ENCODE data around the gene TFCP2.

Gene TFCP2

GRCh38 chr12:51190820-51191219 is 17.9 kb upstream of the TFCP2 start:
- H3K27me3 ChIP-seq (ENCODE audit: insufficient read depth, low read length): no peaks in the 10 kb centered on the region
- H3K4me1 ChIP-seq (ENCODE audit: insufficient read depth, low read length): peaks cover 8% of the 10 kb centered on the region
- H3K9me3 ChIP-seq (ENCODE audit: low read length): no peaks in the 10 kb centered on the region
- H2AFZ ChIP-seq (ENCODE audit: low read depth, low read length): no peak overlapping the region
- H3K4me3 ChIP-seq (ENCODE audit: low read length): no peak overlapping the region
- peaks cover 9% of the 10 kb centered on the region for H3K36me3 ChIP-seq (ENCODE audit: insufficient read depth, low read length)

DNA sequence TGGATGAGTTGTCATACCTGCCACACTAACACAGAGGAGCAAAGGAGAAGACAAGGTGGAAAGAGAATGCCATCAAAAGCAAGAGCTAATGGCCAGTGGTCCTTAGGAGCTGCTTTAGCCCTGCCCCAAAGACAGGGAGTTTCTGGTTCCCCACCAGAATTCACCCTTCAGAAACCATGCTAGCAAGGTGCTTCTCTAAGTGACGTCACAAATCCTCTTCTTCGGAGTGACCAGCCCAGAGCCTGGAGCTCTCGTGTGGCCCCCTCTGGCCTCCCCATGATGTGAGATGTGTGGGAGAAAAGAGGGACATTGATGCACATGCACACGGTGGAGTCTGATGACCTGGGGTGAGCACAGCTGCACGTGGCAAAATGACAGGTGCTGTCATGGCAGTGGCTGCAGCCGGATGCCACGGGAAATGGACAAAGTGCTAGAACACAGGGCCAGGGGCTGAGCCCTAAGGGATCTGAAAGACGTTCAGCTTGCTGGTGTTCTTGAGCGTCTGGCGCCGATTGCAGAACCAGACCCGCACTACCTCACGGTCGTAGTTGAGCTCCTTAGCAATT is 16.9 kb upstream of the TFCP2 start:
- no peaks in the 10 kb centered on the region for H3K9me3 ChIP-seq (ENCODE audit: low read length)
- H2AFZ ChIP-seq (ENCODE audit: low read depth, low read length): no peak overlapping the region
- H3K4me1 ChIP-seq (ENCODE audit: insufficient read depth, low read length): peaks cover 8% of the 10 kb centered on the region
- H3K27me3 ChIP-seq (ENCODE audit: insufficient read depth, low read length): no peaks in the 10 kb centered on the region
- no peak overlapping the region for H3K4me3 ChIP-seq (ENCODE audit: low read length)
- H3K36me3 ChIP-seq (ENCODE audit: insufficient read depth, low read length): peaks cover 9% of the 10 kb centered on the region

DNA sequence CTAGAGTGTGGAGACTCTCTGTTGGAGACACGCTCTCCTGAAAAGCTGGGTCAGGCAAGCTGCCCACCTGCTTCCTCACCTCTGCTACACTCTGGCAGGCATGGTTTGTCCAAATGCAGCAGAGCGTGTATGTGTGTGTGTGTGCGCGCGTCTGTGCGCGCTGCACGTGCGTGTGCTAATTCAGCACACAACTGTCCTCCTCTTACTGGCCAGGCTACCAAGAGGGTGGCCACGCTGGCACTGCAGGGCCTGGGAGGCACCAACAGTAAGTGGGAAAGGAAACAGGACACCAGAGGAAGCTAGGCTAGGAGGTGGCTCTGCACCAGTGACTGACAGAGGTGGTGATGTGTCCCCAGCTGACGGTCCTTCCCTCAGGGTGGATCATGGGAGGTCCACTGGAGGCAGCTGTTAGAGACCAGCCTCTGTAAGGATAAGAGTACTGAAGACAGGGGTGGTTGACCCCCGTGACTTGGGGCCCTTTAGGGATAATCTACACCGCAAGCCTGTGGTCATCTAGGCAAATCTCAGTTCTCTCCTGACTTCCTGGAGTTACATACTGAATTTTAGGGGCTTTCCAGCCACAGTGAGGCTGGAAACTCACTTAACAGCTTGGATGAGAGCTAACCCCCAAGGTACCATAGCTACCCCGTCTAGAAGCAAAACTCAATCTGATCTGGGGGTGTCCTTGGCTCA is 15.6 kb upstream of the TFCP2 start:
- Histone ChIP-seq H3K36me3 (ENCODE audit: insufficient read depth, low read length) (peaks cover 9% of the 10 kb centered on the region), H3K4me3 (ENCODE audit: low read length) (no peak overlapping the region), H2AFZ (ENCODE audit: low read depth, low read length) (no peak overlapping the region), H3K9me3 (ENCODE audit: low read length) (no peaks in the 10 kb centered on the region), H3K4me1 (ENCODE audit: insufficient read depth, low read length) (peaks cover 15% of the 10 kb centered on the region), H3K27me3 (ENCODE audit: insufficient read depth, low read length) (no peaks in the 10 kb centered on the region)

DNA sequence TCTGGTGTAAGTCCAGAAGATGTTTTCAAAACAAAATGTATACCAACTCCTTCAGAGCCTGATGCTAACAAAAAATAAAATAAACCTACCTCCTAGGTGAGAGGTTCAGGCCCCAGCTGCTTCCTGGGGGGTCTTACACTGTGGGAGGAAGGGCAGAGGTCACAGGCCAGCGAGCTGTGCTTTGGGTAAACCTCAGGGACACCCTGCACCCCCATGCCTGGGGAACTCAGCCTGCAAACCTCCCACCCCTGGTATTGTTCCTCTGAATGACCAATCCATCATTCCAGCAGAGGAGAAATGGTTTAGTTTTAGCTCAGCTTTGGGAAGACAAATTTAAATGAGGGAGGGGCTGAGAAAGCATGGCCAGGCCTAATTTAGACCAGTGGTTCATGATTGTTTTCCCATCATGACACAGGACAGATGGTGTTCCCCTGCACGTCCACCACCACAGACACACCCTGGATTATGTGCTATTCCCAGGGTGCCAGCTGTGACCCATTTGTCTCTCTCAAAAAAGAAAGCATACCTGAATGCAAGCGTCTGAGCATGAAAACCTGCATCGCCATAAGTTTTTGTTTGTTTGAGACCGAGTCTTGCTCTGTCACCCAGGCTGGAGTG is 14.5 kb upstream of the TFCP2 start:
- peaks cover 9% of the 10 kb centered on the region for H3K36me3 ChIP-seq (ENCODE audit: insufficient read depth, low read length)
- H3K9me3 ChIP-seq (ENCODE audit: low read length): no peaks in the 10 kb centered on the region
- no peak overlapping the region for H3K4me3 ChIP-seq (ENCODE audit: low read length)
- H2AFZ ChIP-seq (ENCODE audit: low read depth, low read length): no peak overlapping the region
- peaks cover 16% of the 10 kb centered on the region for H3K4me1 ChIP-seq (ENCODE audit: insufficient read depth, low read length)
- H3K27me3 ChIP-seq (ENCODE audit: insufficient read depth, low read length): no peaks in the 10 kb centered on the region

GRCh38 chr12:51186465-51187085 is 13.6 kb upstream of the TFCP2 start:
- Histone ChIP-seq H3K36me3 (ENCODE audit: insufficient read depth, low read length) (peaks cover 9% of the 10 kb centered on the region), H3K4me3 (ENCODE audit: low read length) (no peak overlapping the region), H3K4me1 (ENCODE audit: insufficient read depth, low read length) (peaks cover 16% of the 10 kb centered on the region), H2AFZ (ENCODE audit: low read depth, low read length) (no peak overlapping the region), H3K9me3 (ENCODE audit: low read length) (no peaks in the 10 kb centered on the region), H3K27me3 (ENCODE audit: insufficient read depth, low read length) (no peaks in the 10 kb centered on the region)

DNA sequence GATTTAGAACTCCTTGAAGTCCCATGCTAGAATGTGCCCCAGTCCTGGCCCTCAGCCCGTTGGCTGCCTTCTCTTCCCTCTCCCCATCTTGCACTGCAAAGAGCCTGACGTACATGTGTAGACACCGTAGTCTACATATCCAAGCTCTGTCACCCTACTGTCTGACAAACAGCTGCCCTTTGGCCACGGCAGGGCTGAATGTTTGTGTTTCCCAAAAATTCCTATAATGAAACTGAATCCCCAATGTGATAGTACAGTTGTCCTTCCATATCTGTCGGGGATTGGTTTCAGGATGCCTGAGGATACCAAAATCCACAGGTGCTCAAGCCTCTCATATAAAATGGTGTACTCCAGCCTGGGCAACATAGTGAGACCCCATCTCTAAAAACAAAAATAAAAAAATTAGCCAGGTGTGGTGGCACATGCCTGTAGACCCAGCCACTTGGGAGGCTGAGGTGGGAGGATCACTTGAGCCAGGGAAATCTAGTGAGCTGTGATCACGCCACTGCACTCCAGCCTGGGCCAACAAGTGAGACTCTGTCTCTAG is 12.3 kb upstream of the TFCP2 start:
- Histone ChIP-seq H3K4me1 (ENCODE audit: insufficient read depth, low read length) (peaks cover 16% of the 10 kb centered on the region), H3K9me3 (ENCODE audit: low read length) (no peaks in the 10 kb centered on the region), H3K27me3 (ENCODE audit: insufficient read depth, low read length) (no peaks in the 10 kb centered on the region), H3K4me3 (ENCODE audit: low read length) (no peak overlapping the region), H2AFZ (ENCODE audit: low read depth, low read length) (no peak overlapping the region), H3K36me3 (ENCODE audit: insufficient read depth, low read length) (peaks cover 4% of the 10 kb centered on the region)

- Histone ChIP-seq H3K36me3 (ENCODE audit: insufficient read depth, low read length) (no peaks in the 10 kb centered on the region), H3K4me1 (ENCODE audit: insufficient read depth, low read length) (peaks cover 16% of the 10 kb centered on the region), H2AFZ (ENCODE audit: low read depth, low read length) (peak overlapping the region; percentile 59), H3K9me3 (ENCODE audit: low read length) (no peaks in the 10 kb centered on the region), H3K4me3 (ENCODE audit: low read length) (no peak overlapping the region), H3K27me3 (ENCODE audit: insufficient read depth, low read length) (no peaks in the 10 kb centered on the region)
Observed at GRCh38 chr12:51183816-51184215, 10.9 kb upstream of the TFCP2 start.

DNA sequence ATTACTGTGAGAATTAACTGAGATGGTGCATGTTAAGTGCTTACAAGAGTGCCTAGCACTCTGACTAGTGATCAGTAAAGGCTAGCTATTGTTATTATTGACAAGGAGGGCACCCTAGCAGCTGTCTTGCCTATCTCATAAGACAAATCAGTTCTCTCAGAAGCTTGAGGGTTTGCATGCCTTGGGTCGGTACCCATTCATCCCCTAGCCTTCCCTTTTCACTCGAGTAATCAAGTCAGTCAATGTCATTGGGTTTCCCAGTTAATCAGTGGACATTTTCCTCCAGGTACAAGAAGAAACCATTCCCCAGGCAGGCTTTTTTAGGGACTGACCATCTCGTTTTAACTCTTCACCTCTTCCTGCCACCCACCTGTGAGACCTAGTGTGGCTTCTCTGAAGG is 10.4 kb upstream of the TFCP2 start:
- no peaks in the 10 kb centered on the region for H3K36me3 ChIP-seq (ENCODE audit: insufficient read depth, low read length)
- peaks cover 16% of the 10 kb centered on the region for H3K4me1 ChIP-seq (ENCODE audit: insufficient read depth, low read length)
- no peaks in the 10 kb centered on the region for H3K9me3 ChIP-seq (ENCODE audit: low read length)
- H3K4me3 ChIP-seq (ENCODE audit: low read length): no peak overlapping the region
- H3K27me3 ChIP-seq (ENCODE audit: insufficient read depth, low read length): no peaks in the 10 kb centered on the region
- peak overlapping the region; percentile 59 for H2AFZ ChIP-seq (ENCODE audit: low read depth, low read length)

GRCh38 chr12:51181558-51181957 is 8.6 kb upstream of the TFCP2 start:
- Histone ChIP-seq H3K36me3 (ENCODE audit: insufficient read depth, low read length) (no peaks in the 10 kb centered on the region), H2AFZ (ENCODE audit: low read depth, low read length) (no peak overlapping the region), H3K4me3 (ENCODE audit: low read length) (no peak overlapping the region), H3K4me1 (ENCODE audit: insufficient read depth, low read length) (peaks cover 8% of the 10 kb centered on the region), H3K27me3 (ENCODE audit: insufficient read depth, low read length) (no peaks in the 10 kb centered on the region), H3K9me3 (ENCODE audit: low read length) (no peaks in the 10 kb centered on the region)

DNA sequence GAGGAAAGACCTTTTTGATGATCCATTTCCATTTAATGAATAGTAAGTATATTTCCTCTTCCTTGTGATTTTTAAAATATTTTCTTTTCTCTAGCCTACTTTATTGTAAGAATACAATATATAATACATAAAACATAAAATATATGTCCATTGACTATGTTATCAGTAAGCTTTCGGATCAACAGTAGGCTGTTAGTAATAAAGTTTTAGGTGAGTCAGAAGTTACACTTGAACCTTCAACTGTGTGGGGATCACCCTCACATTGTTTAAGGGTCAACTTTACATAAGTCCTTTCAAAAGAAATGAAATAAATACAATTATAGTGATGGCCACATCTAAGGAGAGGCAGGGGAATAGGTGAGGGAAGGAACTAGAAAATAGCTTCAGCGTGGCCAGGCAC is 5.0 kb upstream of the TFCP2 start:
- no peaks in the 10 kb centered on the region for H3K9me3 ChIP-seq (ENCODE audit: low read length)
- H3K4me1 ChIP-seq (ENCODE audit: insufficient read depth, low read length): no peaks in the 10 kb centered on the region
- H3K27me3 ChIP-seq (ENCODE audit: insufficient read depth, low read length): no peaks in the 10 kb centered on the region
- H3K36me3 ChIP-seq (ENCODE audit: insufficient read depth, low read length): no peaks in the 10 kb centered on the region
- H2AFZ ChIP-seq (ENCODE audit: low read depth, low read length): no peak overlapping the region
- no peak overlapping the region for H3K4me3 ChIP-seq (ENCODE audit: low read length)

DNA sequence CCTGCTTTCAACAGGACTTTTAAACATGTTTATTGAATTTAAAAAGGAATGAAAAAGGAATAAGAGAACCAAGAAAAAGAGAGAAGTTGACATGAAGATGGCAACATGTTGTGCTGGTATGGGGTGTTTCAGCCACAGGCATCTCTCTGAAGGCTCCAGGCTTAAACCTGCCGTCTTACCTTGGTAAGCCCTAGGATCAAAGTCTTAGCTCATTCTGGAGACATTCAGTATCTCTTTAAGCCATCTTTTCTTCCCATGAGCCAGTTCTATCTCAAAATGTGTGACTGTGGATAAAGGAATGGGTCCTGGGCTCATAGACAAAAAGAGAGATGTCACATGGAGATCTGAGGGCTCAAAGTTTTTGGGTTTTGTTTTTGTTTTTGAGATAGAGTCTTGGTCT is 1.6 kb upstream of the TFCP2 start:
- Histone ChIP-seq H3K27me3 (ENCODE audit: insufficient read depth, low read length) (no peaks in the 10 kb centered on the region), H3K4me3 (ENCODE audit: low read length) (no peak overlapping the region), H3K4me1 (ENCODE audit: insufficient read depth, low read length) (no peaks in the 10 kb centered on the region), H2AFZ (ENCODE audit: low read depth, low read length) (no peak overlapping the region), H3K9me3 (ENCODE audit: low read length) (no peaks in the 10 kb centered on the region), H3K36me3 (ENCODE audit: insufficient read depth, low read length) (no peaks in the 10 kb centered on the region)

DNA sequence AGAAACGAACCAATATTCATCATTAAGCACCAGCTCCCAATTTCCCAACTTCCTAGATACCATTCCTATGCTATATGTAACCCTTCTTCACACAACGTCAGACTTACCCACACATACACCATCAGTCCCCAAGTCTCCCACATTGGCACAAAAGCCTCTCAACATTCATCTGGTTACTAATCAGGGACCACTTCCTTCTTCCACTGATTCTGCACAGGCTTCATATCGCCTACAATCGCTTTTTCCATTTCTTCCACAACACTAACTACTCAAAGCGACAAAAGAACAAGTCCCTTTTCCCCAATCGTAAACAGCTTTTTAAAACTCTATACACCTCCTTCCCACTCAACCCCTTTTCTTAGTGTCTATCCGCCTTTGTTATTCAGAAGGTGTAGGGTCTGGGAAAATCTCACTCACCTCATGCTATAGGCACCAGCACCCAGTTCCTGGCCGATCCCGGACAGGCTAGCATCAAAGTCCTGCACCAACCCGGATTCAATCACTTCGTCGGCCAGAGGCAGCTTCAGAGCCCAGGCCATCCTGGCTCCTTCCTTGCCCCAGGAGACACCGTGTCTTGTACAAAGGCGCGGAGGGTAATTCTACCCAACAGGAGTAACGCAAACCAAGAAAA is 936 bp downstream of the TFCP2 start:
- Histone ChIP-seq H3K4me1 (ENCODE audit: insufficient read depth, low read length) (no peaks in the 10 kb centered on the region), H3K4me3 (ENCODE audit: low read length) (peak overlapping the region; percentile 88), H3K9me3 (ENCODE audit: low read length) (no peaks in the 10 kb centered on the region), H2AFZ (ENCODE audit: low read depth, low read length) (peak overlapping the region; percentile 72), H3K36me3 (ENCODE audit: insufficient read depth, low read length) (no peaks in the 10 kb centered on the region), H3K27me3 (ENCODE audit: insufficient read depth, low read length) (no peaks in the 10 kb centered on the region)

DNA sequence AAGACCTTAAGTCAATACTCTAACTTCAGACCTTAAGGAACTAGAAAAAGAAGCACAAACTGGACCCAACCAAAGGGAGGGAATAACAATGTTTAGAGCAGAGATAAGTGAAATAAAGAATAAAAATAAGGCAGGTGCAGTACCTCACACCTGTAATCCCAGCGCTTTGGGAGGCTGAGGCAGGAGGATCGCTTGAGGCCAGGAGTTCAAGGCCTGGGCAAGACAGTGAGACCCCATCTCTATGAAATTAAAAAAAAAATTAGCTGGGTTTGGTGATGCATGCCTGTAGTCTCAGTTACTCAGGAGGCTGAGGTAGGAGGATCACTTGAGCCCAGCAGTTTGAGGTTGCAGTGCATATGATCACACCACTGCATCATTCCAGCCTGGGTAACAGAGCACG is 9.1 kb downstream of the TFCP2 start:
- no peaks in the 10 kb centered on the region for H3K36me3 ChIP-seq (ENCODE audit: insufficient read depth, low read length)
- no peak overlapping the region for H3K4me3 ChIP-seq (ENCODE audit: low read length)
- H3K27me3 ChIP-seq (ENCODE audit: insufficient read depth, low read length): no peaks in the 10 kb centered on the region
- no peaks in the 10 kb centered on the region for H3K4me1 ChIP-seq (ENCODE audit: insufficient read depth, low read length)
- no peak overlapping the region for H2AFZ ChIP-seq (ENCODE audit: low read depth, low read length)
- no peaks in the 10 kb centered on the region for H3K9me3 ChIP-seq (ENCODE audit: low read length)

Data from neuron (in vitro differentiated cells).